Measurements from ENCODE around the gene ZBTB39. TPM values are rescaled to one million over a fixed set of nuclear protein-coding genes. Genes with fewer than 3 reads are reported as not detected.
A peak's percentile ranks its signal among the peaks of the same experiment; 100 is the strongest.

ZBTB39 gene
- total RNA-seq, 1 experiment from 2014 or later: 5.2 TPM

DNA sequence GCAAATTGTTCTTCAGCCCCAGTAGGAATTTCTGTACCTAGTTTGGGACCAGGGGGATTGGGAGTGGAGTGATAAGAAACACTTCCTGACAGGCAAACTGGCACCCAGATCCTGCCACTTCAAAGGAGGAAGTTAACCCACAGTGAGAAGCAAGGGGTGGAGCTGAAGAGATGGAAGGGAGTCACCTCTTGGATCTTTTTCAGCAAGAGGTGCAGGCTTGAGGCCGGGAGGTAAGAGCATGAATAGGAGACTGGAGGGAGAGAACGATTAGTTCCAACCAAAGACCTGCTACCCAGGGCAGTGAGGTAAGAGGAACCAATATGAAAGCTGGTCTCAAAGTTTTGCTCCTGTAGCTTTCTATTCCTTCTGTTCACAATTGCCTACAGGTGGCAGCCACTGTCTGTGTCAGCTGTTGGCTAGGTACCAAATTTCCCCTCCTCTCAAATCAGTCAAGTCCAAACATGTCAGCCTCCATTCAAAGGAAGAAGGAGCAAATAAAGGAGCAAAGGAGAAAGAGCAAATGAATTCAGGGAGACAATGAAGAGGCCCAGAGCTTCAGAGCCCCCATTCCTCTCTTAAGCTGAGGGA is 24.9 kb upstream of the ZBTB39 start:
- ChIA-PET POLR2A (interaction anchor here (0.6 to 4.7 kb wide), 18 partner anchors 10 to 343 kb away, joined by 3 to 21 read pairs (median 4); partner anchors contain the start of genes LRP1, MYO1A, NAB2 and NEMP1), CTCF (interaction anchor here (0.6 to 6.6 kb wide), 13 partner anchors 8 to 209 kb away, joined by 3 to 71 read pairs (median 5); no protein-coding TSS in a partner anchor)
- no peaks in the 10 kb centered on the region for H3K36me3 Mint-ChIP-seq (ENCODE audit: insufficient read depth, unreplicated experiment)
- TF ChIP-seq, protein P1, sequence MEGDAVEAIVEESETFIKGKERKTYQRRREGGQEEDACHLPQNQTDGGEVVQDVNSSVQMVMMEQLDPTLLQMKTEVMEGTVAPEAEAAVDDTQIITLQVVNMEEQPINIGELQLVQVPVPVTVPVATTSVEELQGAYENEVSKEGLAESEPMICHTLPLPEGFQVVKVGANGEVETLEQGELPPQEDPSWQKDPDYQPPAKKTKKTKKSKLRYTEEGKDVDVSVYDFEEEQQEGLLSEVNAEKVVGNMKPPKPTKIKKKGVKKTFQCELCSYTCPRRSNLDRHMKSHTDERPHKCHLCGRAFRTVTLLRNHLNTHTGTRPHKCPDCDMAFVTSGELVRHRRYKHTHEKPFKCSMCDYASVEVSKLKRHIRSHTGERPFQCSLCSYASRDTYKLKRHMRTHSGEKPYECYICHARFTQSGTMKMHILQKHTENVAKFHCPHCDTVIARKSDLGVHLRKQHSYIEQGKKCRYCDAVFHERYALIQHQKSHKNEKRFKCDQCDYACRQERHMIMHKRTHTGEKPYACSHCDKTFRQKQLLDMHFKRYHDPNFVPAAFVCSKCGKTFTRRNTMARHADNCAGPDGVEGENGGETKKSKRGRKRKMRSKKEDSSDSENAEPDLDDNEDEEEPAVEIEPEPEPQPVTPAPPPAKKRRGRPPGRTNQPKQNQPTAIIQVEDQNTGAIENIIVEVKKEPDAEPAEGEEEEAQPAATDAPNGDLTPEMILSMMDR (IDR thresholded peaks at IDR 0.05; ENCODE audit: unreplicated experiment): no peak
- peak; percentile 81 for DNase-seq (ENCODE audit: unreplicated experiment)
- peak overlapping the region; percentile 41 for H3K4me3 Mint-ChIP-seq (ENCODE audit: unreplicated experiment)
- H3K27ac Mint-ChIP-seq (ENCODE audit: low read depth, unreplicated experiment): peak overlapping the region; percentile 76
- H3K27me3 Mint-ChIP-seq (ENCODE audit: insufficient read depth, unreplicated experiment): peaks cover 21% of the 10 kb centered on the region
- intact Hi-C loops (cut with micrococcal nuclease): loop anchor here (1.0 kb wide), 1 partner anchor 23 kb away; no protein-coding TSS in a partner anchor
- peaks cover 30% of the 10 kb centered on the region for H3K4me1 Mint-ChIP-seq (ENCODE audit: insufficient read depth, unreplicated experiment)
- H3K9me3 Mint-ChIP-seq (ENCODE audit: unreplicated experiment): no peaks in the 10 kb centered on the region
- no TSS peak for BruUV-seq (replicated peaks)

DNA sequence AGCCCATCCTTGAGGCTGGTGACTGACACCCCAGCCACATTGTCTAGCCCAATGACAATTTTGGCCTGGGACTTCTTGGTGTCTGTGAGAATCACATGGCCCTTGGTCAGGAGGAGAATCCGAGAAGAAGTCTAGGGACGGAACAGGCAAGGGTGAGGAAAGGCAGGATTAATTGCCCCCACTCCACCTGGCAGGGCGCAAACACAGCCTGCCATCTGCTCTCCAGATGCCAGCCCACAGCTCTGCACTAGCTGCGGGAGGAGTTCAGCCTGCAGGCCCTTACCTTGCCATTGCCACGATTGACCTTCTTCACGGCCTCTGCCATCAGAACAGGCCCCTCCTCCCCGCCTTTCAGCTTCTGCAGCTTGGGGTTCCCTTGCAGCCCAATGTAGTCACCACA is 23.1 kb upstream of the ZBTB39 start:
- Mint-ChIP-seq H3K9me3 (ENCODE audit: unreplicated experiment) (no peaks in the 10 kb centered on the region), H3K4me3 (ENCODE audit: unreplicated experiment) (no peak overlapping the region), H3K36me3 (ENCODE audit: insufficient read depth, unreplicated experiment) (no peaks in the 10 kb centered on the region), H3K27ac (ENCODE audit: low read depth, unreplicated experiment) (no peak overlapping the region), H3K27me3 (ENCODE audit: insufficient read depth, unreplicated experiment) (peaks cover 27% of the 10 kb centered on the region), H3K4me1 (ENCODE audit: insufficient read depth, unreplicated experiment) (peaks cover 30% of the 10 kb centered on the region)
- intact Hi-C loops (cut with micrococcal nuclease): no loop called here
- ChIA-PET POLR2A (interaction anchor here (4.7 kb wide), 1 partner anchor 31 kb away, joined by 21 read pairs; no protein-coding TSS in a partner anchor), CTCF (interaction anchor here (0.7 to 6.6 kb wide), 2 partner anchors 31 to 155 kb away, joined by 3 to 71 read pairs; no protein-coding TSS in a partner anchor)
- no TSS peak for BruUV-seq (replicated peaks)
- TF ChIP-seq, protein P1 (IDR thresholded peaks at IDR 0.05; ENCODE audit: unreplicated experiment): no peak
- no peak for DNase-seq (ENCODE audit: unreplicated experiment)

DNA sequence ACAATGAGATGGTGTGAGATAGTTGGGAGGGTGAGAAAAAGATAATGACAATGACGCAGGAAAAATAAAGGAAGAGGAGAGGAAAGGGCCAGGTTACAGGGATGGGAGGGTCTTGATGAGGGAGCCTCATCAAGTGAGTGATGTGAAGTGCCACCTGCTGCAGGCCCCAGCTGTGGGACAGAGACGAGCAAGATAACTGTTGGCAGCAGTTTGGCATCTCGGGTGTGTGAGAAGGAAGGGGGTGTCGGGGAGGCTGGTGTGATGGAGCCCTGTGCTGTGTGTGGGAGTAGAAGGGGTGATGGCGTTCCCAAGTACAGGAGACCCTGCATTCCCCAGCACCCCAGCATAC is 21.4 kb upstream of the ZBTB39 start:
- CTCF ChIA-PET: interaction anchor here (0.5 to 3.0 kb wide), 8 partner anchors 9 to 617 kb away, joined by 3 to 11 read pairs (median 4); partner anchors contain the start of genes TAC3 and ZBTB39
- Mint-ChIP-seq H3K4me3 (ENCODE audit: unreplicated experiment) (no peak overlapping the region), H3K27me3 (ENCODE audit: insufficient read depth, unreplicated experiment) (peaks cover 27% of the 10 kb centered on the region), H3K27ac (ENCODE audit: low read depth, unreplicated experiment) (no peak overlapping the region), H3K36me3 (ENCODE audit: insufficient read depth, unreplicated experiment) (no peaks in the 10 kb centered on the region), H3K9me3 (ENCODE audit: unreplicated experiment) (no peaks in the 10 kb centered on the region), H3K4me1 (ENCODE audit: insufficient read depth, unreplicated experiment) (peaks cover 24% of the 10 kb centered on the region)
- intact Hi-C loops (cut with micrococcal nuclease): no loop called here
- POLR2A ChIA-PET: interaction anchor here (0.7 to 1.2 kb wide), 2 partner anchors 8 to 13 kb away, joined by 3 read pairs; no protein-coding TSS in a partner anchor
- no TSS peak for BruUV-seq (replicated peaks)
- DNase-seq (ENCODE audit: unreplicated experiment): no peak
- TF ChIP-seq, protein P1 (IDR thresholded peaks at IDR 0.05; ENCODE audit: unreplicated experiment): no peak

DNA sequence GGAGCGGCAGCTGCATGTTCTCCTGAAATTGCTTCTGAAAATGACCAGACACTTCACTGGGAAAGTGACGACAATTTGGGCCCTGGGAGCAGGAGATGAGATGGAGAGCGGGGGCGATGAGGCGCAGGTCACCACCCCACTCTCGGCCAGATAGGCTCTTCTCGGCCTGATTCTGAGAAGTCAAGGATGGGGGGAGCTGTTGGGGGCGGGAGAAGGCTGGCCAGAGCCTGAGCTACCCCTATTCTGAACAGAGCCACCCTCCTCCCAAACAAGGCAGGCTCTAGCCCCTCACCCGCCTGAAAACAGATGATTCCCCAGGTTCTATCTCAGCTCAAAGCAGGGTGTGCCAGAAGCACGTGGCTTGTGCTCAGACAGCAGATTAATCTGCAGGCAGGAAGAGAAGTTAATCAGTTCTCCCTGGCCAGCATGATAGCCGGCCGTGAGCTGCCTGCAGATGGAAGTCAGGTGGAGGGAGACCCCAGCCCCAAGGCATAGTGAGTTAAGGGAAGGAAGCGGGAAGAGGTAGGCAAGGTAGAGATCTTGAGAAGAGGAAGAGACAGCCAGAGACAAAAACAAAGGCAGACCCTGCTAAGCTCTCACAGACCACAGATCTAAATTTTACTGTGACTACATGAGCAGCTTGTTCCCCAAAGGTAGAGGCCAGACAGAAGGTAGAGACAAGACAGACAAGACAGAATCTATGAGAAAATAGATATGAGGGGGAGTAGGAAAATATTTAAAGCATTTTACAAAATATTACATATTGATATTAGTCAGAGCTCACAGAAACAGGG is 20.9 kb upstream of the ZBTB39 start:
- TF ChIP-seq, protein P1 (IDR thresholded peaks at IDR 0.05; ENCODE audit: unreplicated experiment): no peak

More for the DNA sequence above, 20.9 kb upstream of the ZBTB39 start:
- BruUV-seq (replicated peaks): no TSS peak
- Mint-ChIP-seq H3K27me3 (ENCODE audit: insufficient read depth, unreplicated experiment) (peaks cover 27% of the 10 kb centered on the region), H3K27ac (ENCODE audit: low read depth, unreplicated experiment) (no peak overlapping the region), H3K4me3 (ENCODE audit: unreplicated experiment) (no peak overlapping the region), H3K9me3 (ENCODE audit: unreplicated experiment) (no peaks in the 10 kb centered on the region), H3K4me1 (ENCODE audit: insufficient read depth, unreplicated experiment) (peaks cover 19% of the 10 kb centered on the region), H3K36me3 (ENCODE audit: insufficient read depth, unreplicated experiment) (no peaks in the 10 kb centered on the region)
- DNase-seq (ENCODE audit: unreplicated experiment): no peak
- ChIA-PET CTCF (interaction anchor here (0.5 to 3.0 kb wide), 8 partner anchors 11 to 618 kb away, joined by 3 to 11 read pairs (median 4); partner anchors contain the start of genes TAC3 and ZBTB39), POLR2A (interaction anchor here (0.7 to 1.2 kb wide), 2 partner anchors 8 to 13 kb away, joined by 3 read pairs; no protein-coding TSS in a partner anchor)
- intact Hi-C loops (cut with micrococcal nuclease): no loop called here

Data from MCF 10A (cell line).